Heart left ventricle (tissue), 16 donors: ENCODE results near the gene KANSL1. TPM values are rescaled to one million over a fixed set of nuclear protein-coding genes. Genes with fewer than 3 reads are reported as not detected.

ENCODE experiments used
- ATAC-seq, 4 donors: fragments of 200-7000 bp; cut with Tn5 transposase; one replicate each; pipeline ENCODE4 v1.9.1; 2020 to 2022; ENCODE audit warnings: moderate library complexity in 4 of 4, mild to moderate bottlenecking in 3 of 4, moderate number of reproducible peaks in 1 of 4
- DNase-seq, 5 donors: peaks; one replicate each; pipeline ENCODE4 v3.0.0-alpha.2; 2020
- H3K27ac ChIP-seq, 12 donors: fragments of 200-600 bp; sonication (generic) in 4 of 12; one replicate each; pipeline versions ENCODE4 v1.5.0 to v1.8.0; 2016 to 2022; ENCODE audit warnings: mild to moderate bottlenecking in 2 of 12
- H3K27me3 ChIP-seq, 9 donors: fragments of 200-600 bp; sonication (generic) in 2 of 9; one replicate each; pipeline versions ENCODE4 v1.5.1 to v1.8.0; 2016 to 2022; ENCODE audit warnings: mild to moderate bottlenecking in 3 of 9
- H3K36me3 ChIP-seq, 9 donors: fragments of 200-600 bp; sonication (generic) in 2 of 9; one replicate each; pipeline versions ENCODE4 v1.5.0 to v1.8.0; 2018 to 2022; ENCODE audit warnings: mild to moderate bottlenecking in 2 of 9
- H3K4me1 ChIP-seq, 12 donors: fragments of 200-600 bp; sonication (generic) in 4 of 12; one replicate each; pipeline versions ENCODE4 v1.5.0 to v1.8.0; 2016 to 2022; ENCODE audit warnings: mild to moderate bottlenecking in 3 of 12
- H3K4me3 ChIP-seq, 12 donors: fragments of 200-600 bp; sonication (generic) in 4 of 12; one replicate each; pipeline versions ENCODE4 v1.5.0 to v1.8.0; 2017 to 2022; ENCODE audit warnings: mild to moderate bottlenecking in 9 of 12, moderate library complexity in 4 of 12
- H3K9me3 ChIP-seq, 12 donors: fragments of 200-600 bp; sonication (generic) in 4 of 12; one replicate each; pipeline versions ENCODE4 v1.5.0 to v1.8.0; 2016 to 2022; ENCODE audit warnings: mild to moderate bottlenecking in 1 of 12
- CTCF ChIP-seq, 12 donors: fragments of 200-600 bp; sonication (generic) in 4 of 12; IDR thresholded peaks; one replicate each; pipeline versions ENCODE4 v1.5.0 to v1.8.0; 2018 to 2022; ENCODE audit warnings: antibody characterized with exemption in 12 of 12, mild to moderate bottlenecking in 5 of 12
- POLR2A ChIP-seq, 2 donors: fragments of 450-650 bp; IDR thresholded peaks; one replicate each; pipeline ENCODE4 v1.6.1; 2017; ENCODE audit warnings: antibody characterized with exemption in 2 of 2, mild to moderate bottlenecking in 2 of 2, moderate library complexity in 2 of 2
- WGBS, 4 donors: extraction: QIAGEN DNeasy Blood & Tissue Kit in 2 of 4; methylation state at CpG; one replicate each; pipeline versions ENCODE4 v1.1.5 to v1.1.7; 2013 to 2018; 5-methylcytosine and 5-hydroxymethylcytosine counted together
- intact Hi-C, 10 donors: fragments of 100-400 bp; cut with DNase I; formaldehyde crosslinking; loops; one replicate each; pipeline versions ENCODE4 v1.11.1 to v1.14.2; 2022
- polyA plus RNA-seq, 2 donors: library from polyadenylated mRNA; stranded (reverse); fragments of 200-250 nt; gene quantifications; one replicate each; pipeline ENCODE4 v1.2.3, GENCODE V29; 2013
- total RNA-seq, 9 donors: library from RNA; depleted of rRNA in 2 of 9; stranded (reverse); fragments of >200 nt in 2 of 9; fragmentation: NEBNext Ultra II Directional in 3 of 9; extraction: Animal tissue kit (Norgen Biotek cat#: 25700) in 3 of 9; gene quantifications; one replicate each; pipeline versions ENCODE4 v1.1.0 to v1.2.4, GENCODE V29; 2016 to 2023
- donor health status: ischemic (EF 13 %, LVEDD 7.1; RV severe dilation, severe dysfunction).
- donor health status: healthy with polysubstance abuse.
- donor health status: DM: no; HTN: yes; CAD: no.
- donor health status: DM: no; HTN: no; CAD: no.
- donor health status: ischemic (EF 25% LVEDD 6.9; RV normal size, moderate dysfunction).
- donor health status: ischemic (EF 25% LVEDD 5.7; RV mildly dilated, moderate dysfunction).
- donor health status: healthy.
- donor health status: DM: yes; HTN: yes; CAD: no.
- donor health status: ischemic (EF 35%, LVEDD 5.7; RV mildly dilated, moderate dysfunction).
- donor health status: nonischemic (EF 11% LVEDD 7.7; RV severe dilation, severe dysfunction).
- donor health status: DM: yes; HTN: yes; CAD: no.
- donor health status: PGD.
- donor health status: ischemic (EF 29% LVEDD 5.4; RV normal size, mild dysfunction).
- donor health status: nonischemic (EF 23%, LVEDD 6.1; RV moderate dilation, normal function).

KANSL1 gene
- total and polyA plus RNA-seq, 11 donors = 13.7 to 57.2 (median 28.9) TPM

- no peak for TF ChIP-seq POLR2A (IDR thresholded peaks at IDR 0.05)
- no peak for TF ChIP-seq CTCF (IDR thresholded peaks at IDR 0.05)
- Histone ChIP-seq H3K36me3 (no peaks in the 10 kb centered on the region), H3K27ac (no peak overlapping the region), H3K27me3 (no peaks in the 10 kb centered on the region), H3K4me1 (peaks cover 0 to 30% (median 14%) of the 10 kb centered on the region in 12 donors), H3K9me3 (no peaks in the 10 kb centered on the region), H3K4me3 (no peak overlapping the region)
- ATAC-seq (no peak), DNase-seq (no peak)
- intact Hi-C loops = no loop called here
- WGBS, 4 donors = 95 to 100% (median 99%) methylated on average over 1 of the region's 1 CpG
Measured at GRCh38 chr17:46198233-46198632, 5.0 kb upstream of the KANSL1 start.

- Histone ChIP-seq H3K27me3 (no peaks in the 10 kb centered on the region), H3K9me3 (no peaks in the 10 kb centered on the region), H3K36me3 (no peaks in the 10 kb centered on the region), H3K4me3 (no peak overlapping the region), H3K4me1 (peaks cover 0 to 30% (median 14%) of the 10 kb centered on the region in 12 donors), H3K27ac (no peak overlapping the region)
- WGBS, 4 donors = 68 to 77% (median 72%) methylated on average over 6 of the region's 6 CpGs
- no peak for DNase-seq
- ATAC-seq = no peak
- TF ChIP-seq POLR2A (IDR thresholded peaks at IDR 0.05) (no peak), CTCF (IDR thresholded peaks at IDR 0.05) (no peak)
- intact Hi-C loops = no loop called here
Measured at GRCh38 chr17:46197530-46197929, 4.3 kb upstream of the KANSL1 start.

GRCh38 chr17:46195939-46196716 lies 2.9 kb upstream of the KANSL1 start:
- 96 to 97% (median 97%) methylated on average over 2 of the region's 2 CpGs for WGBS, 4 donors
- Histone ChIP-seq H3K36me3 (no peaks in the 10 kb centered on the region), H3K27ac (peak overlapping the region in 1 of 12 donors; percentile 99), H3K4me3 (no peak overlapping the region), H3K4me1 (peaks cover 0 to 27% (median 14%) of the 10 kb centered on the region in 12 donors), H3K9me3 (no peaks in the 10 kb centered on the region), H3K27me3 (no peaks in the 10 kb centered on the region)
- TF ChIP-seq CTCF (IDR thresholded peaks at IDR 0.05) = no peak
- no peak for TF ChIP-seq POLR2A (IDR thresholded peaks at IDR 0.05)
- DNase-seq (no peak), ATAC-seq (no peak)
- intact Hi-C loops = loop anchor here in 1 of 10 donors (2.0 kb wide), 1 partner anchor 17 kb away; no protein-coding TSS in a partner anchor

- WGBS, 4 donors = 80 to 86% (median 83%) methylated on average over 5 of the region's 5 CpGs
- no peaks in the 10 kb centered on the region for H3K36me3 ChIP-seq
- H3K27me3 ChIP-seq = no peaks in the 10 kb centered on the region
- ATAC-seq = no peak
- peak overlapping the region in 1 of 12 donors; percentile 99 for H3K27ac ChIP-seq
- peaks cover 3 to 35% (median 21%) of the 10 kb centered on the region in 12 donors for H3K4me1 ChIP-seq
- intact Hi-C loops = loop anchor here in 1 of 10 donors (2.0 kb wide), 1 partner anchor 17 kb away; no protein-coding TSS in a partner anchor
- TF ChIP-seq POLR2A (IDR thresholded peaks at IDR 0.05) (no peak), CTCF (IDR thresholded peaks at IDR 0.05) (peak in 1 of 12 donors; percentile 1)
- peak overlapping the region in 1 of 12 donors; percentile 88 for H3K4me3 ChIP-seq
- no peaks in the 10 kb centered on the region for H3K9me3 ChIP-seq
- DNase-seq = peak in 1 of 5 donors; percentile 23
Measured at GRCh38 chr17:46195217-46195855, 2.1 kb upstream of the KANSL1 start.
